Upper lobe of left lung (tissue), 6 donors: Measurements from ENCODE around the gene TK2. TPM values are rescaled to one million over a fixed set of nuclear protein-coding genes. Genes with fewer than 3 reads are reported as not detected.

Source experiments
- ATAC-seq, 2 donors: fragments of 200-7000 bp; cut with Tn5 transposase; one replicate each; pipeline ENCODE4 v1.9.1; 2022; ENCODE audit warnings: mild to moderate bottlenecking in 2 of 2, moderate library complexity in 2 of 2; ENCODE audit not compliant: low FRiP score in 2 of 2
- DNase-seq, 2 donors: peaks; one replicate each; pipeline ENCODE4 v3.0.0-alpha.2; 2019 to 2020
- H3K27ac ChIP-seq, 4 donors: fragments of 200-600 bp; sonication (generic); one replicate each; pipeline ENCODE4 v1.5.1; 2016 to 2019
- H3K27me3 ChIP-seq, 4 donors: fragments of 200-600 bp; sonication (generic); one replicate each; pipeline ENCODE4 v1.5.1; 2017 to 2019
- H3K36me3 ChIP-seq, 4 donors: fragments of 200-600 bp; sonication (generic); one replicate each; pipeline ENCODE4 v1.5.1; 2016 to 2019
- H3K4me1 ChIP-seq, 4 donors: fragments of 200-600 bp; sonication (generic); one replicate each; pipeline ENCODE4 v1.5.1; 2018 to 2019
- H3K4me3 ChIP-seq, 4 donors: fragments of 200-600 bp; sonication (generic); one replicate each; pipeline ENCODE4 v1.5.1; 2017 to 2019; ENCODE audit warnings: mild to moderate bottlenecking in 2 of 4, moderate library complexity in 1 of 4
- H3K9me3 ChIP-seq, 4 donors: fragments of 200-600 bp; sonication (generic); one replicate each; pipeline ENCODE4 v1.5.1; 2018 to 2019
- CTCF ChIP-seq, 6 experiments: fragments of 450-650 bp in 4 of 6; fragments of 200-600 bp in 2 of 6; sonication (generic) in 2 of 6; IDR thresholded peaks; one replicate each; pipeline ENCODE4 v1.5.1; 2016 to 2019; ENCODE audit warnings: antibody characterized with exemption in 6 of 6
- EP300 ChIP-seq, 4 donors: sonication (generic); formaldehyde crosslinking; IDR thresholded peaks; one replicate each; pipeline ENCODE4 v1.5.1; 2017; ENCODE audit warnings: antibody characterized with exemption in 4 of 4, control low read depth in 2 of 4
- POLR2A ChIP-seq, 4 donors: fragments of 450-650 bp; IDR thresholded peaks; one replicate each; pipeline ENCODE4 v1.5.1; 2016 to 2017; ENCODE audit warnings: antibody characterized with exemption in 4 of 4, mild to moderate bottlenecking in 2 of 4
- POLR2AphosphoS5 ChIP-seq, 2 donors: sonication (generic); formaldehyde crosslinking; IDR thresholded peaks; one replicate each; pipeline ENCODE4 v1.5.1; 2017; ENCODE audit warnings: antibody characterized with exemption in 2 of 2
- WGBS, 2 donors: methylation state at CpG; one replicate each; pipeline ENCODE4 v1.1.5; 2017 to 2018; 5-methylcytosine and 5-hydroxymethylcytosine counted together
- total RNA-seq, 6 donors: library from RNA; depleted of rRNA in 4 of 6; stranded (reverse); fragments of >200 nt in 4 of 6; gene quantifications; one replicate each; pipeline versions ENCODE4 v1.1.0 to v1.2.1, GENCODE V29; 2016 to 2021
- donor health status: DM: no; HTN: no; CAD: no; lungs with moderate emphysema.
- donor health status: DM: no; HTN: yes; CAD: no; lungs with severe emphysema.

Gene TK2
- total RNA-seq, 6 donors from 2014 or later = 28.2 to 54.0 (median 36.6) TPM

- TF ChIP-seq CTCF (IDR thresholded peaks at IDR 0.05) = no peak
- TF ChIP-seq POLR2AphosphoS5 (IDR thresholded peaks at IDR 0.05) = no peak
- no peak for TF ChIP-seq POLR2A (IDR thresholded peaks at IDR 0.05)
- TF ChIP-seq EP300 (IDR thresholded peaks at IDR 0.05) = no peak
- H3K4me1 ChIP-seq = peaks cover 6 to 23% (median 13%) of the 10 kb centered on the region in 4 donors
- no peaks in the 10 kb centered on the region for H3K9me3 ChIP-seq
- no peak overlapping the region for H3K4me3 ChIP-seq
- DNase-seq = no peak
- no peaks in the 10 kb centered on the region for H3K27me3 ChIP-seq
- 47 to 57% methylated on average over 4 to 8 of the region's 8 CpGs for WGBS, 2 donors
- no peak for ATAC-seq
- no peak overlapping the region for H3K27ac ChIP-seq
- H3K36me3 ChIP-seq = no peaks in the 10 kb centered on the region
Observed at GRCh38 chr16:66476328-66477027, 73.4 kb downstream of the TK2 start.

- 81 to 90% methylated on average over 2 of the region's 2 CpGs for WGBS, 2 donors
- no peaks in the 10 kb centered on the region for H3K27me3 ChIP-seq
Observed at GRCh38 chr16:66475232-66475631, 74.7 kb downstream of the TK2 start.

GRCh38 chr16:66474750-66475199 lies 75.1 kb downstream of the TK2 start:
- DNase-seq = no peak
- Histone ChIP-seq H3K27ac (no peak overlapping the region), H3K27me3 (no peaks in the 10 kb centered on the region)

More at GRCh38 chr16:66475232-66475631, 74.7 kb downstream of the TK2 start:
- H3K36me3 ChIP-seq = no peaks in the 10 kb centered on the region
- no peaks in the 10 kb centered on the region for H3K9me3 ChIP-seq
- no peak for TF ChIP-seq POLR2AphosphoS5 (IDR thresholded peaks at IDR 0.05)
- TF ChIP-seq CTCF (IDR thresholded peaks at IDR 0.05) = no peak
- no peak for TF ChIP-seq POLR2A (IDR thresholded peaks at IDR 0.05)
- no peak for TF ChIP-seq EP300 (IDR thresholded peaks at IDR 0.05)
- peaks cover 6 to 23% (median 13%) of the 10 kb centered on the region in 4 donors for H3K4me1 ChIP-seq
- no peak overlapping the region for H3K4me3 ChIP-seq
- DNase-seq (no peak), ATAC-seq (no peak)
- no peak overlapping the region for H3K27ac ChIP-seq

GRCh38 chr16:66473654-66474519 lies 76.0 kb downstream of the TK2 start:
- DNase-seq = no peak
- no peaks in the 10 kb centered on the region for H3K9me3 ChIP-seq
- TF ChIP-seq POLR2A (IDR thresholded peaks at IDR 0.05) = no peak
- TF ChIP-seq EP300 (IDR thresholded peaks at IDR 0.05) = no peak
- TF ChIP-seq CTCF (IDR thresholded peaks at IDR 0.05) = no peak
- no peak for TF ChIP-seq POLR2AphosphoS5 (IDR thresholded peaks at IDR 0.05)
- no peaks in the 10 kb centered on the region for H3K36me3 ChIP-seq
- no peaks in the 10 kb centered on the region for H3K27me3 ChIP-seq
- no peak for ATAC-seq
- no peak overlapping the region for H3K27ac ChIP-seq
- H3K4me1 ChIP-seq = peaks cover 6 to 19% (median 10%) of the 10 kb centered on the region in 4 donors
- H3K4me3 ChIP-seq = no peak overlapping the region
- 91 to 93% methylated on average over 4 of the region's 4 CpGs for WGBS, 2 donors

More at GRCh38 chr16:66474750-66475199, 75.1 kb downstream of the TK2 start:
- H3K4me3 ChIP-seq = no peak overlapping the region
- no peak for TF ChIP-seq EP300 (IDR thresholded peaks at IDR 0.05)
- no peak for TF ChIP-seq CTCF (IDR thresholded peaks at IDR 0.05)
- TF ChIP-seq POLR2AphosphoS5 (IDR thresholded peaks at IDR 0.05) = no peak
- no peak for TF ChIP-seq POLR2A (IDR thresholded peaks at IDR 0.05)
- peaks cover 6 to 23% (median 13%) of the 10 kb centered on the region in 4 donors for H3K4me1 ChIP-seq
- WGBS, 2 donors = 9 to 14% methylated on average over 4 of the region's 4 CpGs
- no peaks in the 10 kb centered on the region for H3K9me3 ChIP-seq
- no peak for ATAC-seq
- H3K36me3 ChIP-seq = no peaks in the 10 kb centered on the region
